Adrenal gland (tissue), 5 donors: ENCODE results near the gene ZNF487.

Experiments used
- POLR2A ChIP-seq, 2 donors: fragments of 450-650 bp; IDR thresholded peaks; one replicate each; pipeline ENCODE4 v1.6.1; 2017; ENCODE audit warnings: antibody characterized with exemption in 2 of 2, mild to moderate bottlenecking in 2 of 2, moderate library complexity in 1 of 2
- TF ChIP-seq, protein P1 (sequence below), 6 experiments: fragments of 450-650 bp in 4 of 6; fragments of 200-600 bp in 2 of 6; sonication (generic) in 1 of 6; IDR thresholded peaks; 1 replicate in 5 of 6; 2 replicates in 1 of 6; pipeline versions ENCODE4 v1.5.1 to v1.8.0; 2016 to 2021; ENCODE audit warnings: antibody characterized with exemption in 6 of 6, mild to moderate bottlenecking in 2 of 6, moderate library complexity in 1 of 6
- donor health status: DM: no; HTN: no; CAD: no.

DNA sequence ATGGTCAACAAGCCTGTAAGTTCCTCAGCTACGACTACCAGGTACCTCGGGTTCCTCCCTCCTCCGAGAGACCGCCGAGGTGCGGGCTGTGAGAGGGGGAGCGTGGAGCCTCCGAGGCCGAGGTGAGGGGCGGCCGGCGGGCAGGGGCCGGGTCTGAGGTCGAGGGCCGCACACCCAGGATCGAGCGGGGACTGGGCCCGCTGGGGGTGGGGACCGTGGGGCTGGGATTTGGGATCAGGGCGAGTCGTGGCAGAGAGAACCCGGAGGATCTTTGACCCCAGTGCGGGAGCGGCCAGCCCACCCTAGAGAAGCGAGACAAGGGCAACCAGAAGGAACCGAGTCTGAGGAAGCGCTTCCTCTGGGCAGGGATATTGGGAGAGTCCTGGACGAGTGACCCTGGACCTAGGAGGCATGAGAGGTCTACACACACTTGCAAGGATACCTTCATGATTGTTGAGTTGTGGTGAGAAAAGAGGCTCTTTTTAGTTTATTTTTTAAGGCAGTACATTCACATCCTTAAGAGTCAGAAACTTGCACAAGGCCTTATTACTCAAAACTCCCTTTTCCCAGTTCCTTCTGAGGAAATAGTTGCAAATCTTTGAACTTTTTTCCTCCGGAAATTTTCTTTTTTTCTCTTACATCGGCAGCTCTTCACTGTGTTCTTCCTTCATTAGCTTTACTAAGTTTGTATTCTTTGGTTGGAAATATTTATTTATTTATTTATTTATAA lies 395 bp downstream of the ZNF487 start:
- TF ChIP-seq, protein P1, sequence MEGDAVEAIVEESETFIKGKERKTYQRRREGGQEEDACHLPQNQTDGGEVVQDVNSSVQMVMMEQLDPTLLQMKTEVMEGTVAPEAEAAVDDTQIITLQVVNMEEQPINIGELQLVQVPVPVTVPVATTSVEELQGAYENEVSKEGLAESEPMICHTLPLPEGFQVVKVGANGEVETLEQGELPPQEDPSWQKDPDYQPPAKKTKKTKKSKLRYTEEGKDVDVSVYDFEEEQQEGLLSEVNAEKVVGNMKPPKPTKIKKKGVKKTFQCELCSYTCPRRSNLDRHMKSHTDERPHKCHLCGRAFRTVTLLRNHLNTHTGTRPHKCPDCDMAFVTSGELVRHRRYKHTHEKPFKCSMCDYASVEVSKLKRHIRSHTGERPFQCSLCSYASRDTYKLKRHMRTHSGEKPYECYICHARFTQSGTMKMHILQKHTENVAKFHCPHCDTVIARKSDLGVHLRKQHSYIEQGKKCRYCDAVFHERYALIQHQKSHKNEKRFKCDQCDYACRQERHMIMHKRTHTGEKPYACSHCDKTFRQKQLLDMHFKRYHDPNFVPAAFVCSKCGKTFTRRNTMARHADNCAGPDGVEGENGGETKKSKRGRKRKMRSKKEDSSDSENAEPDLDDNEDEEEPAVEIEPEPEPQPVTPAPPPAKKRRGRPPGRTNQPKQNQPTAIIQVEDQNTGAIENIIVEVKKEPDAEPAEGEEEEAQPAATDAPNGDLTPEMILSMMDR (IDR thresholded peaks at IDR 0.05): no peak
- TF ChIP-seq POLR2A (IDR thresholded peaks at IDR 0.05): no peak
